Left cardiac atrium (tissue), 4 donors: Measurements from ENCODE around the gene DUSP7. TPM values are rescaled to one million over a fixed set of nuclear protein-coding genes. Genes with fewer than 3 reads are reported as not detected.

ENCODE experiments used
- ATAC-seq, 2 donors: fragments of 200-7000 bp; cut with Tn5 transposase; one replicate each; pipeline ENCODE4 v1.9.1; 2020; ENCODE audit warnings: mild to moderate bottlenecking in 2 of 2, moderate library complexity in 2 of 2
- DNase-seq: peaks from one replicate; pipeline ENCODE4 v3.0.0-alpha.2; 2020
- intact Hi-C, 2 donors: fragments of 100-400 bp; cut with DNase I; formaldehyde crosslinking; loops; one replicate each; pipeline versions ENCODE4 v1.14.1 to v1.15.1; 2022 to 2023
- total RNA-seq, 2 donors: library from RNA; stranded (reverse); fragmentation: NEBNext Ultra II Directional; extraction: Animal tissue kit (Norgen Biotek cat#: 25700); gene quantifications; one replicate each; pipeline ENCODE4 v1.2.1, GENCODE V29; 2021
- donor health status: DM: no; HTN: yes; CAD: no.
- donor health status: DM: no; HTN: yes; CAD: no; lungs with severe emphysema.
- donor health status: DM: yes; HTN: yes; CAD: no.
- donor health status: Dilated cardiomyopathy.

DUSP7 gene
- total RNA-seq, 2 donors from 2014 or later = 24.6 to 39.3 TPM

- DNase-seq (peak; percentile 71), ATAC-seq (peak; percentile 3 to 27)
- intact Hi-C loops = no loop called here
These were observed 34.7 kb downstream of the DUSP7 start for GRCh38 chr3:52021489-52022268.

- no peak for ATAC-seq
- no peak for DNase-seq
- intact Hi-C loops = no loop called here
These were observed 35.6 kb downstream of the DUSP7 start for GRCh38 chr3:52020796-52021195.

GRCh38 chr3:52019352-52020080 is 36.9 kb downstream of the DUSP7 start:
- ATAC-seq (peak; percentile 71 to 80), DNase-seq (peak; percentile 79)
- intact Hi-C loops = no loop called here

GRCh38 chr3:52018319-52019000 is 37.9 kb downstream of the DUSP7 start:
- ATAC-seq = no peak
- no peak for DNase-seq
- intact Hi-C loops = no loop called here

- intact Hi-C loops = no loop called here
- ATAC-seq (no peak), DNase-seq (no peak)
These were observed 38.8 kb downstream of the DUSP7 start for GRCh38 chr3:52017586-52017985.

GRCh38 chr3:52015438-52016228 is 40.7 kb downstream of the DUSP7 start:
- ATAC-seq = no peak
- intact Hi-C loops = no loop called here
- DNase-seq = no peak

GRCh38 chr3:52014613-52015012 is 41.8 kb downstream of the DUSP7 start:
- ATAC-seq = no peak
- intact Hi-C loops = no loop called here

GRCh38 chr3:52013802-52014598 is 42.4 kb downstream of the DUSP7 start:
- DNase-seq (no peak), ATAC-seq (no peak)
- intact Hi-C loops = no loop called here

More at GRCh38 chr3:52014613-52015012, 41.8 kb downstream of the DUSP7 start:
- DNase-seq = no peak

- no peak for DNase-seq
- intact Hi-C loops = no loop called here
- ATAC-seq = peak in 1 of 2 donors; percentile 9
These were observed 43.7 kb downstream of the DUSP7 start for GRCh38 chr3:52012699-52013098.

GRCh38 chr3:52010431-52010830 is 45.9 kb downstream of the DUSP7 start:
- DNase-seq (no peak), ATAC-seq (no peak)
- intact Hi-C loops = no loop called here

- no peak for ATAC-seq
- intact Hi-C loops = loop anchor here in 1 of 2 donors (10.0 kb wide), 1 partner anchor 208 kb away; no protein-coding TSS in a partner anchor
- DNase-seq = no peak
These were observed 49.1 kb downstream of the DUSP7 start for GRCh38 chr3:52007291-52007690.

- intact Hi-C loops = loop anchor here in 1 of 2 donors (10.0 kb wide), 1 partner anchor 208 kb away; no protein-coding TSS in a partner anchor
- no peak for ATAC-seq
These were observed 49.6 kb downstream of the DUSP7 start for GRCh38 chr3:52006820-52007133.

GRCh38 chr3:52006017-52006819 is 50.2 kb downstream of the DUSP7 start:
- ATAC-seq (peak in 1 of 2 donors; percentile 5), DNase-seq (no peak)
- intact Hi-C loops = loop anchor here in 1 of 2 donors (10.0 kb wide), 1 partner anchor 209 kb away; no protein-coding TSS in a partner anchor

More at GRCh38 chr3:52006820-52007133, 49.6 kb downstream of the DUSP7 start:
- no peak for DNase-seq

- ATAC-seq (peak; percentile 45 to 48), DNase-seq (peak; percentile 68)
- intact Hi-C loops = loop anchor here in 1 of 2 donors (2.0 to 10.0 kb wide), 2 partner anchors 47 to 209 kb away; no protein-coding TSS in a partner anchor
These were observed 50.8 kb downstream of the DUSP7 start for GRCh38 chr3:52005571-52005986.

GRCh38 chr3:52004906-52005395 is 51.4 kb downstream of the DUSP7 start:
- DNase-seq (no peak), ATAC-seq (peak in 1 of 2 donors; percentile 5)
- intact Hi-C loops = loop anchor here (1.0 to 10.0 kb wide), 6 partner anchors 47 to 272 kb away; partner anchors contain the start of gene WDR82 (in 1 of the 2)

- DNase-seq (peak; percentile 69), ATAC-seq (peak; percentile 67 to 76)
- intact Hi-C loops = loop anchor here (1.0 to 10.0 kb wide), 6 partner anchors 48 to 273 kb away; partner anchors contain the start of gene WDR82 (in 1 of the 2)
These were observed 52.1 kb downstream of the DUSP7 start for GRCh38 chr3:52004163-52004787.
